GM18526 (cell line): ENCODE results near the gene AGAP1.

ENCODE experiments used
- POLR2A ChIP-seq: IDR thresholded peaks from 3 replicates; pipeline ENCODE4 v1.6.1; 2011; ENCODE audit not compliant: insufficient read length; ENCODE audit errors: extremely low read depth

The AGAP1 gene

GRCh38 chr2:235570256-235570655 lies 76.4 kb downstream of the AGAP1 start:
- TF ChIP-seq POLR2A: no peak

- no peak for TF ChIP-seq POLR2A
Measured at GRCh38 chr2:235570966-235571692, 77.3 kb downstream of the AGAP1 start.

GRCh38 chr2:235572592-235572991 lies 78.7 kb downstream of the AGAP1 start:
- no peak for TF ChIP-seq POLR2A

- no peak for TF ChIP-seq POLR2A
Measured at GRCh38 chr2:235573331-235574221, 79.7 kb downstream of the AGAP1 start.

GRCh38 chr2:235575431-235575830 lies 81.6 kb downstream of the AGAP1 start:
- TF ChIP-seq POLR2A: no peak

- no peak for TF ChIP-seq POLR2A
Measured at GRCh38 chr2:235575904-235576303, 82.1 kb downstream of the AGAP1 start.

- TF ChIP-seq POLR2A: no peak
Measured at GRCh38 chr2:235576337-235576910, 82.6 kb downstream of the AGAP1 start.

GRCh38 chr2:235577404-235578330 lies 83.8 kb downstream of the AGAP1 start:
- no peak for TF ChIP-seq POLR2A

GRCh38 chr2:235579128-235579527 lies 85.3 kb downstream of the AGAP1 start:
- TF ChIP-seq POLR2A: no peak

GRCh38 chr2:235580426-235581157 lies 86.7 kb downstream of the AGAP1 start:
- TF ChIP-seq POLR2A: no peak

GRCh38 chr2:235582081-235582686 lies 88.3 kb downstream of the AGAP1 start:
- TF ChIP-seq POLR2A: no peak

- TF ChIP-seq POLR2A: no peak
Measured at GRCh38 chr2:235582729-235583128, 88.9 kb downstream of the AGAP1 start.

- no peak for TF ChIP-seq POLR2A
Measured at GRCh38 chr2:235583144-235583543, 89.3 kb downstream of the AGAP1 start.

GRCh38 chr2:235583925-235584637 lies 90.2 kb downstream of the AGAP1 start:
- no peak for TF ChIP-seq POLR2A

GRCh38 chr2:235584638-235585007 lies 90.8 kb downstream of the AGAP1 start:
- TF ChIP-seq POLR2A: no peak
